GM19468 (cell line): ENCODE measurements around the gene TRPM5.

Experiments
- ATAC-seq: cut with Tn5 transposase; IDR thresholded peaks from one replicate; pipeline ENCODE4 v1.9.1; 2021; ENCODE audit warnings: mild to moderate bottlenecking, moderate library complexity, moderate number of reproducible peaks; ENCODE audit not compliant: unreplicated experiment; ENCODE audit errors: extremely low read depth

TRPM5 gene

GRCh38 chr11:2459016-2459725 lies 14.9 kb upstream of the TRPM5 start:
- ATAC-seq = no peak

GRCh38 chr11:2458321-2458720 lies 14.0 kb upstream of the TRPM5 start:
- ATAC-seq = no peak

- ATAC-seq = no peak
Observed at GRCh38 chr11:2453436-2453835, 9.1 kb upstream of the TRPM5 start.

- no peak for ATAC-seq
Observed at GRCh38 chr11:2452321-2453012, 8.2 kb upstream of the TRPM5 start.

GRCh38 chr11:2451916-2452315 lies 7.6 kb upstream of the TRPM5 start:
- no peak for ATAC-seq

GRCh38 chr11:2451336-2451735 lies 7.0 kb upstream of the TRPM5 start:
- no peak for ATAC-seq

- no peak for ATAC-seq
Observed at GRCh38 chr11:2450321-2451041, 6.2 kb upstream of the TRPM5 start.

- ATAC-seq = no peak
Observed at GRCh38 chr11:2449548-2450320, 5.4 kb upstream of the TRPM5 start.

- no peak for ATAC-seq
Observed at GRCh38 chr11:2448661-2449547, 4.6 kb upstream of the TRPM5 start.

- ATAC-seq = no peak
Observed at GRCh38 chr11:2447951-2448650, 3.8 kb upstream of the TRPM5 start.

- no peak for ATAC-seq
Observed at GRCh38 chr11:2447253-2447950, 3.1 kb upstream of the TRPM5 start.

- ATAC-seq = no peak
Observed at GRCh38 chr11:2446590-2447252, 2.4 kb upstream of the TRPM5 start.

- no peak for ATAC-seq
Observed at GRCh38 chr11:2445746-2446551, 1.6 kb upstream of the TRPM5 start.

GRCh38 chr11:2444821-2445745 lies 769 bp upstream of the TRPM5 start, which contains the start of gene KCNQ1:
KCNQ1 (plus strand) TSS chr11:2445008; CDS start chr11:2445099, 91 bp downstream.
- no peak for ATAC-seq

GRCh38 chr11:2443406-2443805 lies 908 bp downstream of the TRPM5 start:
- no peak for ATAC-seq

- no peak for ATAC-seq
Observed at GRCh38 chr11:2442589-2442988, 1.7 kb downstream of the TRPM5 start.
